ENCODE data around the gene EML1.

EML1 gene

GRCh38 chr14:99807413-99808153 lies 14.4 kb downstream of the EML1 start:
- DNase-seq = no peak

DNA sequence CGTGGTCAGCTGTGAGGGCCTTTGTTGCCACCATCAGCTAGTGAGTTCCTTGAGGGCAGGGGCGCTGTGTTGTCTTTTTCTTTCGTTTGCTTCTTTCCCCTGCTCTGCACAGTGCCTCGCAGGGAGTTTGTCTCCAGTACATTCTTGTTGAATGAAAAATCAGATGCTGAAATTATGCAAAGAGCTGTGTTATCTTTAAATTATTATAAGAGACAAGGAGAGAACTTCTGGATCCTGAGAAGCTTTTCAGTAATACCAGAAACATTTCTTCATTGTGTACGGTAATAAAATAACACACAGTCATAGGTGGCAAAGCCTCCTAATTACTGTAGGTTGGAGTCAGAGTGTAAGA lies 14.9 kb downstream of the EML1 start:
- DNase-seq = no peak

- DNase-seq = no peak
Observed at GRCh38 chr14:99808515-99808914, 15.3 kb downstream of the EML1 start.

DNA sequence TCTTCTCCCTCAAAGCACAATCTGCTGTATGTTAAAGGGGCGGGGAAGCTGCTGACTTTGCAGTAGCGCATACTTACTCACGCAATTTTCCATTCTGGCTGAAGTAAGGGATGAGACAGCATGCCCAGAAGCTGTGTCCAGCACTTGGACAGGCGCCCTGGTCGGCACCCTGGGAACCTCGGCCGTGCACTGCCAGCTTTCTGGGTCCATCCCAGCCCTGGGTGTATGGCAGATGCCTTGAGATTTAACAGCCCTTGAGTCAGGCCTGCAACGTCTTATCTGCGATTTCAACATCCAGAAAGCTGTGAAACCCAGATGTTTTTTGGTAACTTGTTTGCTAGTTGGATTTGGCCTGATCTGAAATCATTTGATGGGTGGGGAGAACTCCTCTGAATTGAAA lies 16.1 kb downstream of the EML1 start:
- no peak for DNase-seq

DNA sequence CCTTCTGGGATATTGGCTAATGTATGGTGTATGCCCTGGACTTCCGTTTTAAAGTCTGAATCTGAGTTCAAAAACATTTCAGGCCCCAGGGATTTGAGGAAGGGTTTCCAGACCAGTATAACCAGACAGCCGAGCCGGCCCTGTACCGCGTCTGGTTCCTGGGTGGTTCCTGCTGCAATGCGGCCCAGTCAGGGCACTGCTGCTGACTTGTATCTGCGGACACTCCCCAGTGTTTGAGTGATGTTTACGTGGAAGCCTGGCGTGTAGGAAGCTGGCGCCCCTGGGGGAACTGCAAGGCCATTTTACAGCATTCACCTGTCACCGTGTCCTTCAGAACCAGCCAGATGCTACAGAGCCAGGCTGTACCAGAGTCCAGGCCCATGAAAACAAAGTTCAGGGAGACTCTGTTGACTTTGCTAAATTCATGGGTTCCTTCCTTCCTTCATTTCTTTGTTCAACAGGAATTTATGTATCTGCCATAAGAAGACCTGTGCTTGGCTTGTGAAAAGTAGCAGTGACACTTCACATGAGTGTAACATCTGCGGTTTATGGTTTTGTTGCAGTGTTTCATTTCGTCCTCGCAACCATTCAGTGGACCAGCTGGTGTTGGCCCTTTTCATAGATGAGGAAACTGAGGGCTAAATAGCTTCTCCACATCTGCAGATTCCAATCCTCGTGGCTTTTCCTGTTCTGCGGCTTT lies 16.8 kb downstream of the EML1 start:
- no peak for DNase-seq

- no peak for DNase-seq
Observed at GRCh38 chr14:99810559-99810874, 17.3 kb downstream of the EML1 start.

DNA sequence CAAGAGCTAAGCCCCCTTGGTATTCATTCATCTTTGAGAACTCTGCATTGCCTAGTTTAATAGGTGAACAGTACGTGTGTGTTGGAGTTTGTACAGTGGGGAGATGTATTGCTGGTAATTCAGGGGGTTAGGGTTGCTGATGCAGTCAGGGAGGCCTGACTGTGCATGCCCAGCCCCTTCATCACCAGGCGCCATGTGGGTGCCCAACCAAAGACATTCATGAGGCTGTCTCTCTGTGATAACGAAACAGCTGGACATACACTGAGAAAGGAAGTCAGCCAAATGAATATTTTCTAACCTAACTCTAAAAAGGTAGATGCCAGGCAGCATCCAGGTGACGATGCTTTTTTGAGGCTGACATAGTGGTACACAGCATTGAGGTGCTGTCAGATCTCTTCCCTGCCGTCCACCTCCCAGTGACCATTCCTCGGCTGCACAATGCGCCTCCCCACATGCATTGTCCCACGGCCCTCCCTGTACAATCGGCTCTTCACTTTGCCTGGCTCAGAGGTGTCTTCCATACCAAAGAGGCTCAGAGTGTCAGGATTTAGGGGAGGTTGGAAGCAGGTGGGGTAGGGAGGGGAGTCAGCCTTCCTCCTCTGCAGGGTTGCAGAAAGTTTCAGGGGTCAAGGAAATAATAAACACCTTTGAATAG lies 19.0 kb downstream of the EML1 start:
- no peak for DNase-seq

DNA sequence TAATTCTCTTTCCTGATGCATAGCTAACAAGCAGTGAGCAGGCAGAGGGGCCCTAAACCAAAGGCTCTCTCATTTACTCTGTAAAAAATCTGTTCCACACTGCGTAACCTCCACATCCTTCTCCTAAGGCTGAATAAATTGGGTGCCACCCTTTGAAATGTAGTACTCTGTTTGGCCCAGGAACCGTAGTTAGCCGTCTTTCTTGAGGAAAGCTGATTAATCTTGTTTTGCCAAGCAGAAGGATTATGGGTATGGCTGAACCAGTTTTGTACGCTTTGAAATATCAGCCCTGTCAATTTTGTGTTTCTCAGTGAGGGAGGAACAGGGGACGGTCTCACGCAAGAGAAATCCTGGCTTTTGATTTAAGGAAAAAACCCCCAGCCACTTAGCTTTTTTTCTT lies 19.7 kb downstream of the EML1 start:
- no peak for DNase-seq

DNA sequence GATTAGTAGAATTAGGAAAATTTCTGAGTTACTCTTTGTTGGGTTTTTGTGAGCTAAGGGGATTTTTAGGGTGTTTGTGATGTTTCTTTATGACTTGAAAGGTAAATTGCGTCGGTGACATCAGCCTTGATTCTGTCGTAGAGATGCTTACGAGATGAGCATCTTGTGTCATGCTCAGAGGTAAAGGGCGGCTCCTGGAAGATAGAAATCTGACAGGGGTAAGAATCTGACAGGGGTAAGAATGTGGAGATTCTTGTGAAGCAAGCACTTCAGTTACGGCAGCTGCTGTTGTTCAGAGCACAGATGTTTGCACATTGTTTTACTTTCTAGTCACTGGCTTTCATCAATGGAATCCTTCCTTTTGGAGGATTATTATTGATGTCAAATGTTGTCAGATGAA lies 22.5 kb downstream of the EML1 start:
- DNase-seq = no peak

- DNase-seq = no peak
Observed at GRCh38 chr14:99816217-99816616, 23.0 kb downstream of the EML1 start.

- no peak for DNase-seq
Observed at GRCh38 chr14:99816642-99817041, 23.4 kb downstream of the EML1 start.

DNA sequence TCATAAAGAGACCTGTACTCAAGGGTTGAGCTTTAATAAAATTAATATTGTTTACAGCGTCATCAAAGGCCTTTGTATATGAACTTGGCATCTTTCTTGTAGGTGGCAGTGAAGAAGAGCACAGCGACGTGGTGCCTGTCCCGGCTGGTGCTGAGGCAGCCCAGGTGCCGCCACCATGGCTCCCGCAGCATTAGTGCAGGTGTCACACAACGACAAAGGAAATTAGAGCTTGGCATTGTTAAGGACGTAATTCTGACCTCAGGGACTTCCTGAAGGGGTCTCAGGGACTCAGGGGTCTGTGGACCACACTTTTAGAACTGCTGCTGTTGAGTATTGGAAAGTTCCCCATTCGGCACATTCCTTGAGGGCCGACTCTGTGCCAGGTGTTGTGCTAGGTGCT lies 24.1 kb downstream of the EML1 start:
- no peak for DNase-seq

GRCh38 chr14:99818503-99819036 lies 25.4 kb downstream of the EML1 start:
- peak; percentile 28 for DNase-seq

DNA sequence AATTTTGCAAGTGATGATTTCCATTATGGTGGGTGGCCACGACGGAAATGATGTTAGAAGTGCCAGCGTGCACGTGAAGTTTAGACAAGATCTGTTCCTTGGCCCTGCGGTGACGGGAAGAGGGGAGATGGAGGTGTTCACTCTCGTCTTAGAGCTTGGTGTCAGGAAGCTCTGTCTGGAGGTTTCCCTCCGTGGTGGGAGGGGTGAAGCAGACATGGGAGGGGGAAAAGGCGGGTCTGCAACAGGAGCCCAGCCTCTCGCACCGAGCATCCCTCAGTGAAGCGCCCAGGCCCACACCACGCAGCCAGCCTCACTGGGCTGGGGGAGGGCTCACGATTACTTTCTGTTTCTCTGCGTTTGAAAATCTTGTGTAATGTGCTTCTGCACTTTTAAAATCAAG lies 26.3 kb downstream of the EML1 start:
- DNase-seq = peak; percentile 36

- no peak for DNase-seq
Observed at GRCh38 chr14:99820702-99821331, 27.6 kb downstream of the EML1 start.

- DNase-seq = no peak
Observed at GRCh38 chr14:99821519-99822508, 28.6 kb downstream of the EML1 start.

DNA sequence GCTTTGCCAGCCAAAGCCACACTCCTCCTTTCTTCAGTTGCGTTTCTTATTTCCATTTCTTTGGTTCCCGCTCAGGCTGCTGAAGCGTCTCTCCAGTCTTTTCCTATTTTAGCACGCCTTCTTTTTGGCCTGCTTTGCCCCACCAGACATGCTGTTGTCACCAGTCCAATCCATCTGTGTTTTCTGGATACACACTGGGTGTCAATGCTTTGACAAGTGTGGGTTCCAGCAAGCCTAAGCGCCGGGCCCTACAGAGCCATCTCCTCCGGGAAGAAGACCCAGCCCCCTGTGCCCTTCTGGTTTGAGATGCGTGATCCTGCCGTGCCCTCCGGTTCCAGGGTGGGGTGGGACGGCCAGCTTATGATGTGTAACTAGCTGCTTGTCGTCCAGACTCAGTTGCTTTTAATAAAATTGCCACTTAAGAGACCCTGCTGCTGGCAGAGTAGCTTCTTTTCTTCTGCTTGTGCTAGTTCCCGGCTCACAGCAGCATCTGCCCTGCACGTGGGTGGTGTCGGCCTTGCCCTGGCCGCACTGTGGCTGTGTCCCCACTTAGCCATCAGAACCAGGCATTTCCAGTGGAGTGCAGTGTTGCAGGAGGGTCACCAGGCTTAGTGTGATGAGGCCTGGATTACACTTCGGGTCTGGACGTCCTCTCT lies 29.7 kb downstream of the EML1 start:
- no peak for DNase-seq

GRCh38 chr14:99824776-99825175 lies 31.6 kb downstream of the EML1 start:
- no peak for DNase-seq

GRCh38 chr14:99829450-99829849 lies 36.2 kb downstream of the EML1 start:
- no peak for DNase-seq

DNA sequence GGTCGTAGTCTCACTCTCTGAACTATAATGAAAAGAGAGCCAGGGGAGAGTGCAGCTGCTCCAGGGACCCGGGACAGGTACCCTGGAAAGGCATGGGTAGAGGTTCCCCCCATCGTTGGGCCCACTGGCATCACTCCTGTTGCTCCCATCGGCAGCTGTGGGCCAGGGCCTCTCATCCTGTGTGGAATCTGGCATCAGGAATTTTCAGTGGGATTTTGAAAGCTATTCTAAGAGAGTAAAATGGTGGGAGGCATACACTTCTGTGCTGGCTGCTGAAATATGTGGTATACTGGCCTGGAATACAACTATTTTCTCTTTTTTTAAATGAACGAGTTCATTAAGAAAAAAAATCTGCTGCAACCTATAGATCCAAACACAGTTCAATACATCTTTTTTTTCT lies 38.1 kb downstream of the EML1 start:
- no peak for DNase-seq

DNA sequence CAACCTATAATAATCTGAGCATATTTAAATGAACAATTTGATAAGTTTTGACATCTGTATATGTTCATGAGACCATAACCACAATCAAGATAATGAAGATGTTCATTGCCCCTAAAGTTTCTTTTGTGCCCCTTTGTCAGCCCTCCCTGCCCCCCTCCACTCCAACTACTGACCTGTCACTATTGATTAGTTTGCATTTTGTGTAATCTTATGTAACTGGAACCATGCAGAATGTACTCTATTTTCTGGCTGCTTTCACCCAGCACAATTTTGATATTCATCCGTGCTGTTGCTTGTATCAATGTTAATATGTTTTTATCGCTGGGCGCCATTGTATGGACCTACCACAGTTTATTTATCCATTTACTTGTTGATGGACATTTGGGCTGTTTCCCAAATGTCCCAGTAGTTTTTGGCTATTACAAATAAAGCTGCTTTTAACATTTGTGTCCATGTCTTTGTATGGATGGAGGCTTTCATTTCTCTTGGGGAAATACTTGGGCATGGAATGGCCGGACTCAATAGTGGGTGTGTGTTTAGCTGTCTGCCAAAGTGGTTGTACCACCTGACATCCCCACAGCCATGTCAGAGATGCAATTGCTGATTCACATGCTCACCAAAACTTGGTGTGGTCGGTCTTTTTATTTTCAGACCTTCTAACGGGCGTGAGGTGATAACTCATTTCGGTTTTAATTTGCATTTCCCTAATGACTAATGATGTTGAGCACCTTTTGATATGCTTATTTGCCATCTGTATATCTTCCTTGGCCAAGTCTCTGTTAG lies 38.9 kb downstream of the EML1 start:
- no peak for DNase-seq
